TTC549 (cell line): Measurements from ENCODE around the gene DCAKD.

ENCODE experiments used
- FAIRE-seq: peaks from 2 replicates; lab custom pipeline; 2012; peaks lifted over from hg19 to GRCh38; lab: Jason Lieb, UNC

Gene DCAKD

DNA sequence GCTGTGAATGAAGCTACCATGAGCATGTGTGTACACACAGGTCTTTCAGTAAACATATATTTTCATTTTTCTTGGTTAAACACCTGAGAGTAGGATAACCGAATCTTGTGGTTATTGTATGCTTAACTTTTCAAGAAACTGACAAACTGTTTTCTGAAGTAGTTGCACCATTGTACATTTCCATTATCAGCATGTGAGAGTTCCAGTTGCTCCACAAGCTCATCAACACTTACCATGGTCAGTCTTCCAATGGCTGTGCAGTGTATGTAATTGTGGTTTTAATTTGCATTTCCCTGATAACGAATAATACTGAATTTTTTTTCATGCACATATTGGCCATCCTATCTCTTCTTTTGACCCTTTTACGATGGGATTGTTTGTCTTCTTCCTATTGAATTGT is 52.0 kb downstream of the DCAKD start:
- FAIRE-seq, result no peak

DNA sequence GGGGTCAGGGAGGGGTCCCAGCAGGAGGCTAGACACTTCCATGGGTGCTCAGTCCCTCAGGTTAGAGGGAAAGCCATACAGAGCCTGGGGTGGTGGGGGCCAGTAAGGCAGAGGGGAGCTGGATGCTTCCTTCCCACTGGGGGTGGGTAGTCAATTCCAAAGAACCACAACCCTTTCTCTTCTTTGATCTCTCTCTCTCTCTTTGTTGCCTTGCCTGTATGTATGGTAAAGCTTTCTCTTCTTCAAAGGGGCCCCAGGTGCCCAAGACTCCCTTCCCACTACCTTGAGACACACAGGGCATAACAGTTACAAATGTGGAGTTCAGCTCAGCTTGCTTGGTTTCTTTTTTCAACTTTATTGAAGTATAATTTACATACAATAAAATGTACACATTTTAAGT is 52.8 kb downstream of the DCAKD start:
- FAIRE-seq, result no peak

DNA sequence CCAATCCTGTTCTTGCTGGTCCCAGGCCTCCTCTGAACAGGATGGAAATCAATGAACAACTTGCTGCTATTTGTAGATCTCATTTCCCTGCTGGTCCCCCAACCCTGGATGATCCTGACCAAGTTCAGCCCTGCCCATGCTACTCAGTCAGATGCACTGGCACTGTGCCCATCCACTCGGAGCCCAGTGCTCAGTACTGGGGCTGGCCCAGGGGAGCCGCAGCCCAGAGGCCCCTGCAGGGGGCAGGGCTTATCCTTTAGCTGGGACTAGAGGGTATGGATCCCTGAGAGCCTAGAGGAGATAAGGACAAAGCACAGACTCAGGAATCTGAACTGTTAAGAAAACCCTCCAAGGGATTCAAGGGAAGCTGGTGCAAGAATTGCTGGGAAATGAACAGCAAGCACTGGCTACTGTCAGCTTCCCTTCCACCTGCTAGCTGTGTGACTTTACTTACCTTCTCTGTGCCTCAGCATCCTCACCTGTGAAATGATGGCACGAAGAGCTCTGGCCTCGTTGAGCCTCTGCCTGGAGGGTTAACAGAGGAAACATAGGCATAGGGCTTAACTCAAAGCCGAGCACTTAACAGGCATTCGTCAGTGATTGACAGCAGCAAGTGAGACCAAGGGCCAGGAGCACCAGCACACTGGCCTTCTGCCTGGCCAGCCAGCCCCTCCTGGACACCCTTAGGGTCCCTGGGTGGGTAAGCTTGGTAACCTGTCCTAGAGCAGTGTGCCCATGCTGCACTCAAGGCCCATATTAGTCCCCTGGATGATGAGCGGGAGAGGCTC is 53.5 kb downstream of the DCAKD start:
- no peak for FAIRE-seq

DNA sequence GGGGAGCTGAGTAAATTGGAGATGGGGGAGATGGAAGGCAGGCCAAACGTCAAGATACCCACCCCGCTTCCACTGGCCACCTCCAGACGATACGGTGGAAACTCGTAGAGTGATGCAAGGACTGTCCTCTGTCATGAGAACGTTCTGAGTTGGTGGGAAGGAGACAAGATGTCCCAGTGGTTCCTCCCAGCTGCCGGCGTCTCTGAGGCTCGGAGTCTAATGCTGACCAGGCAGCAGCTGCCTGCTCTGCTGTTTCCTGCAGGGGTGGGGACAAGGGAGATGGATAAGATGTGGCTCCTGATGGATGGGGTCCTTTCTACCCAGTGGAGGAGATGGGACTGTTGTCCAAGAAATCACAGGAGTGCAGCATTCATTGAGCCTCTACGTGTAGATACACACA is 55.1 kb downstream of the DCAKD start:
- no peak for FAIRE-seq

DNA sequence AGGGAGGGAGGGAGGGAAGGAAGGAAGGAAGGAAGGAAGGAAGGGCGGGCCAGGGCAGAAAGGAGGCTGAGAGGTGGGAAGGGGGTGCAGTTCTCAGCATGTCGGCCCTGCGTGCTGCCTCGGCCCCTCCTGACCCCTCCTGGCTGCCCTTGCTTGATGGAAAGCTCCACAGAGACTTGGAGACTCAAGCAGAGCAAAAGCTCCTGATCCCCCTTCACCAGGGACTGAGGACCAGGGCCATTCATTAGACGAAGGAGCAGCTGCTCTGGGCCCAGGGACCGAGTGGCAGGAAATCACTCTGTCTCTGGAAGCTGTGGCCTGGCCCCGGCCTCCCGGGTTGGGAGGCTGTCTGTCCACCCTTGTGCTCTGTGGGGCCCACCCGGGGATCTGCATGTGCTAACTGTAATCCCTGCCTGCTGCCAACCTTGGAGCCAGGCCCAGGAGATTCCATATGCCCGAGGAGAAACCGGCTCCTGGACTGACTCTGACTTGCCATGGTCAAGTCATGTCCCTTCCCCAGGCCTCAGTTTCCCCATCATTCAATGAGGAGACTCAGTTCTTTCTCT is 55.9 kb downstream of the DCAKD start:
- no peak for FAIRE-seq

DNA sequence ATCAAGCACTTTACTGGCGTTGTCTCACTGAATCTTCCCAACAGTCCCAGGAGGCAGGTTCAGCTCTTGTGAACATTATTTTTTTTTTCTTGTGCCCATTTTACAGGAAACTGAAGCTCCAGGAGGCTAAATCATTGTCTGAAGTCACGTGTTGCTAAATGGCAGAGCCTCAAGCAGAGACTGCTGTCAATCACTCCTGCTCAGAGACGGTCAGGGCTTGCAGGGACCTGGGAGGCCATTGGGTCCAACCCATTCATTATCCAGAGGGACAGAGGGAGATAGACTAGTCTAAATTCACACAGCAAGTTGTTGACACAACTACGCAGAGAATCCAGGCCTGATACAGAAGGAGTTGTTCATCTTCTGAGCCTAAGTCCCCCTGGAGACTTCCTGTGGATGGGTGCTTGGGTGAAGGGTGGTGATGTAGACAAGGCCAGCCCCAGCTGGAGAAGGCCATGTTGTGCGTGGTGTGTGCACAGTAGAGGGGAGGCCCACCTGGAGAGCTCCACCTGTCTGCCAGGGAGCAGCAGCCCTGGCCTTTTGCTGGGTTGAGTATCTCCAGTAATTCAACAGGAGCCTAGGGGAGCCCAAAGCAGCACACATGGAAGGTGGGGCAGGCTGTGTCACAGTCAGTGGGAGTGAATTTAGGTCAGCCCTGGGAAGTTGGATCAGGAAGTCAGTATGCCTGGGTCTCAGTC is 59.0 kb downstream of the DCAKD start:
- no peak for FAIRE-seq

DNA sequence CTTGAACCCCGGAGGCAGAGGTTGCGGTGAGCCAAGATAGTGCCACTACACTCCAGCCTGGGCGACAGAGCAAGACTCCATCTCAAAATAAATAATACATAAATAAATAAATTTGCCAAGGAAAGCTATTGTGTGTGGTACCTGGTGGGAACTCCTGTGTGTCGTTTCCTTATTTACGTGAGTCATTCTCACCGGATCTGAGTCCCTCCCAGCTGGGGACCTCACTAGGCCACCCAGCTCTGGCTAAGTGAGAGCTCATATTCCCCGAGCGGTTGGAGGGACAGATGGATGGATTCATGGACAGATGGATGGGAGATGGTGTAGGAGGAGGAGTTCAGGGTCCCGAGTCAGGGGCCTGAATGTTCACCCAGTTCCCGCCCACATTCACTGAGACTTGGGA is 60.4 kb downstream of the DCAKD start:
- FAIRE-seq, result no peak

DNA sequence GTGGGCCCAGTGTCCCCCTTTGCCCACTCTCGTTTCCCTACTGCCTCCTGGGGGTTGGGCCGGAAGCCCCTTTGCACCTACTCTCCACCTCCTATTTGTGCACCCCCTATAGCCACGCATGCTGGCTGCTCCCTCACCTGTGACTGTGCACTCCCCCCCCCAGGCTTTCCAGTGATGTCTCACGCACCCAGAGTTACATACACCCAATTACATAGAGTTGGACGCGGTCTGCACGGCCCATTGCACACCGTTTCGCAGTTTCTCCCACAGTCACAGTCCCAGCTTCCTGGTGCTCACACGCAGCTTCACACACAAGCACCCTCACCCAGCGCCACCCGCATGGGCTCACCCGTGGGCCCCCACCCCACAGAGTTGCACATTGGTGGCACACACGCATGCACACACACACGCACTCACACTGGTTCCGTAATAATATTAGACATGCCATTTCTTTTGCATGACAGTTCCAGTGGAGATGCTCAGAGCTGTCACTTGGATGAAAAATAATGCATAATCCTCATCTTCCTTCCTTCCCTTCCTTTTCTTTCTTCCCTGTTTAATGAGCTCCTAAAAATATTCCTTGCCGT is 61.8 kb downstream of the DCAKD start:
- FAIRE-seq, result no peak

DNA sequence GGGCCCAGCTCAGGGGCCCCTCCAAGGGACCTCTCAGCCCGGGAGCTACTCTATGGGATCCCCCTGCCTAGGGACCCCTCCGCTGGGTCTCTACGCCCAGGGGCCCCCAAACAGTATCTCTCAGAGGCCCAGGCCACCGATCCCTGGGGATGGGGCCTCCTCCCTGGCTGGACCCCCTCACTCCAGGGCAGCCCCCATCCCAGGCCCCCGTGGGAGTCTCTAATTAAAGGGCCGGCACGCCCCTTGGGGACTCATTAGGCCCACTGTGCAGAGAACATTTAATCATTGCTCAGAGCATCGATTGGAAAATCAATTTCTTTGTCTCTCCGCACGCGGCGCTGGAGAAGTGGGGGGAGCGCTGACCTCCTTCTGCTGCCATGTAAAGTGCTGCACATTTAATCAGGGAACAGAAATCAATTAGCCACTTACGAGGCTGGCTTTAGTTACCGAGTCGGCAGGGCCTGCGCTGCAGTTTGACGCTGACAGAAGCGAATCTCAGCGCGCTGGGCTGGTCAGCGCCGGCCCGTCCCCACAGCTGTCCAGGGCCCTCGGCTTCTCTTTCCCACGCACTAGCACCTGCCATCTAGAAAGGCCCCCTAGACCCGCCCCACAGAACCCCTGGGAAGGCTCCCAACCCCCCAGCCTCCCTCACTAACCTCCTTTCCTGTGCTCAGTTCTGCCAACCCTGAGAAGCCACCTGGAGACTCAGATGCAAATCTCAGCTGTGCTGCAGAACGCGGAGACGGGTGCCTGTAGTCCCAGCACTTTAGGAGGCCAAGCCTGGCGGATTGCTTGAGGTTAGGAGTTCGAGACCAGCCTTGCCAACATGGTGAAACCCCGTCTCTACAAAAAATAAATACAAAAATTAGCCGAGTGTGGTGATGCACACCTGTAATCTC is 63.1 kb downstream of the DCAKD start:
- FAIRE-seq, result no peak

DNA sequence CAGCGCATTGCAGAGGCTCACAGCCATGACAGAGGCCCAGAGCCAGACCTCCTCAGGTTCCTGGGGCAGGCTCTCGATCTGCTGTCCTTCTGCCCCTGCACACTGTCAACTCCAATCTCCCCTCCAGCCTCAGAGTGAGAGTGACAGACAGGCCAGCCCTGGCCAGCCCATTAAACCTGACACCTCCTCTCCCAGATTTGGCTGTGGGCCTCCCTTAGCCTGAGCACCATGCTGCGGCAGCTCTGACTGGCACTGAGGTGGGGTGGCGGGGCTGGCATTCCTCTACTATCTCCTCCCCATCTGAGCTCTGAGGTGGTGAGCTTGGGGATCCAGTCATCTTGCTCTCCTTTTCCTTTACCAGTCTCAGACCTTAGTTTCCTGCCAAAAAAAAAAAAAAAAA is 67.9 kb downstream of the DCAKD start:
- no peak for FAIRE-seq

DNA sequence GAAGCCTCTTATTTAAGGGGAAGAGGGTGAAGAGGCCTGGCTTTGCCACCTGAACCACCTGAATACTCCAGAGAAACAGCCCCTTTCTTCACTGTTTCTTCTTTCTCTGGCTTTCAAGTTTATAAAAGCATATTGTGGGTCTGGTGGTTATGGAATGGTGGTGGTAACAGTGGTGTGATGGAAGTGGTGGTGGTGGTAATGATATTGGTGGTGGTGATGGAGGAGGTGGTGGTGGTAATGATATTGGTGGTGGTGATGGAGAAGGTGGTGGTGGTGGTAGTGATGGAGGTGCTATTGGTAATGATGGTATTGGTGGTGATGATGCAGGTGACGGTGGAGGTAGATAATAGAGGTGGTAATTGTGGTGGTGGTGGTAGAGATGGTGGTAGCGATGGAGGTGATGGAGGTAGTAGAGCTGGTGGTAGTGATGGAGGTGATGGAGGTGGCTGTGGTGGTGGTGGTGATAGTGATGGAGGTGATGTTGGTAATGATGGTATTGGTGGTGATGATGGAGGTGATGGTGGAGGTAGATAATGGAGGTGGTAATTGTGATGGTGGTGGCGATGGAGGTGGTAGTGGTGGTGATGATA is 69.2 kb downstream of the DCAKD start:
- FAIRE-seq, result no peak

DNA sequence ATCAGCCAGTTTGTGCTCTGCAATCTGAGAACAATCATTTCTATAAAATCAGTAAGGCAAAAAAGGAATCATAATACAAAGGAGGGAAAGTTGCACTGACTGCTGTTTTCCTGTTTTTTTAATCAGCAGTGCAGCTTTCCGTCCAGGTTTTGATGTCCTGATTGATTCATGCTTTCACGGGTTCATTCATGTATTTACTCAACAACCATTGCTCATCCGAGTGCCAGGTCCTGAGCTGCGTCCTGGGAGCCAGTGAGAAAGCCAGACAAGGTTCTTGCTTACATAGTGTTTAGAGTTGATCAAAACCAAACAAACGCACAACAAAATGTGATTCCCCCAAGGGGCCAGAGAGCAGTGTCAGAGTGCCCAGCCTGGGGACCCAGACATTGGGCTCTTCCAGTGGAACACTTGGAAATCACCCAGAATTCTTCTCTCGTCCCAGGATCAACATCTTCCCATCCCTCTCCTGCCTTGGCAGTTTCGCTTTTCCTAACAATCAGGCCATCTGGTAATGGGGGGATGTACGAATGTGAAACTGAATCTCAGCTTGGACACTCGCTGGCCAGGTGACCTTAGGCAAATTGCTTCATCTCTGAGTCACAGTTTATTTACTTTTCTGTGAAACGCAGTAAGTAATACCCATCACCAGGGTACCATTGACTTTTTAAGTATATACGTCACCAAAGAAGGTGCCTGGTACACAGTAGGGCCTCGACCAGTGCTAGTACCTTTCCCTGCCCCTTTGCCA is 70.0 kb downstream of the DCAKD start:
- FAIRE-seq, result no peak

DNA sequence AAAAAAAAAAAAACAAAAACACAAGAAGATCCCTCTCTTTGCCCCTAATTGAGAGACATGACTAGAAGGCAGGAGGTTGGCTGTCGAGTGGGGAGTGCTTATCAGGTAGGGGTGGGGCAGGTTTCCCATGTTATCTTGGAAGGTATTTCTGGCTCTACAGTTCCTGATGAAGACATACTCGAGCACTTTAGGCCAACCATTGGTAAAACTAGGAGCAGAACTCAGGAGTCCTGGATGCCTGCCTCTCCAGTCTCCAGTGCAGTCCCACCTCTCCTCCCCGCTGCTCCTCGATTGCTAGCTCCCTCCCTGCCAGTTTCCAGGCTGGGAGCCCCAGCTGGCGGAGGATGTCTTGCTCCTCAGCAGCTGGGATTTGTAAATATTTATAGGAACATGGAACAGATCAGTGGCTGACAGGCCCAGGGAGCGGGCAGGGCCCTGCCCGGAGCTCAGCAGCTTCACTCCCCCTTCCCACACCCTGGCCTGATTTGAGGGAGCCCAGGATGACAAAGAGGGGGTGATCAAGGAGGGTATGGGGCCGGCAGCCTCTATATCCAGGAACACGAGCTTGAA is 71.9 kb downstream of the DCAKD start:
- no peak for FAIRE-seq

DNA sequence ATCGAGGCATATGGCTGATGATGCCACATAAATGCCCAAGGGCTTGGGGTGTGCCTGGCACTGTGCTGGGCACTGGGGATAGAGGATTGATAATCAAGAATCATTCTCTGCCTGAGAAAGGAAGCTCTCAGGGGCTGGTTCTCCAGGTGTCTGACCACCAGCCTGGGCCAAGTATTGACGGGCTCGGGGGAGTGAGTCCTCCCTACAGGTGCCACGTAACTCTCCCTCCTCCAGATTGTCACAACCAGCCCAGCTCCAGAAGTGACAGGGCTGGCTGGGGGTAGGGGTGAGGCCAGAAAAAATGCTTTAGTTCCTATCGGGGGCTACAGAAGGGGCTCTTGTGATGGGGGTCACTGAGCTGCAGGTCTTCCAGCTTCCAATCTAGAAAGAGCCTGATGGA is 72.6 kb downstream of the DCAKD start:
- FAIRE-seq, result no peak

DNA sequence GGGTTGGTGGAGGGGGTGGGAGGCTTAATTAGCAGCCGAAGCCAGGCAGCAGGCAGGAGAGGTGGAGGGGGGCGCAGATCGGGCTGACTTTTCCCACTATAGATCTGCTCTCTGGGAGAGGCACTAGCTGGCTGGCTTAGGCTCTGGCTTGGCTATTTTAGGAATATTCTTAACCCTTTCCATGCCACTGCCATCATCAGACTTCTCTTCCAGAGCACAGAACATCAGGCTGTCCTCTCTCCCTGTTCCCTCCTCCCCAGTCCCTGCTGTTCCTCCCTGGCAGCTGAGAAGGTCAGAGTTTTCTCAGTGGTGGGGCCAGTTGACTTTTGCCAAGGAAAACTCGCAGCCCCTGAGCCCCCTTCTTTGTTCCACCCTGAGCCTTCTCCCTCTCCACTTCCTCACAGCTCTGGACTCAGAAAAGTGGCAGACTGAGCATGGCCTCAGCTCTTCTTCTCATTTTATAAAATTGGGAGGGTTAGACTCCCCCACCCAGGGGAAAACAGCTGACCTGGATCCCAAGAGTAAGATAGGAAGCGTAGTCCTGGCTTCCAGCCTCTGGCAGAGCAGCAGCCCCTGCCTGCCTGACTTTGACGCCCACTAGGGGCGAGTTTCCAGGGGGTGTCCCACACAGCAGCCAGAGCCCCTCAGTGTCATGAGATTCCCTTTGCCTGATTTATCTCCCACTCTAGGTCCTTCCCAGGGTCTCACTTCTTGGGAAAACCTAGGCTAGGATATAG is 73.5 kb downstream of the DCAKD start:
- no peak for FAIRE-seq

DNA sequence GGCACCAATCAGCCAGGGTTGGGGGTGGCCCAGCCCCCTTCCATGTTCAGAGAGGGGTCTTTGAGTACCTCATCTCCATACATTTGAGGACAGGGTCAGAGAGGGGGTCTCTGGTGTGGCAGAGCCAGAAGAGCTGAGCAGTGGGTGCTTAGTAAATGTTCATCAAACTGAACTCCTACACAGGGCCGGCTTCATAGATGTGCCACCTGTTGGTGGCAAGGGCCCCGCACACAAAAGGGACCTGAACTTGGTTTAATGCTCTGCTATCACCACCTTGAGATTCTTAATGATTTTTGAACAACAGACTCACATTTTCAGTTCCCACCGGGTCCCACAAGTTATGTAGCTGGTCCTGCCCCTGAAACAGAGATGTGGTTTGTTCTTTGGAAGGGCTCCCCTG is 74.4 kb downstream of the DCAKD start:
- FAIRE-seq, result no peak

DNA sequence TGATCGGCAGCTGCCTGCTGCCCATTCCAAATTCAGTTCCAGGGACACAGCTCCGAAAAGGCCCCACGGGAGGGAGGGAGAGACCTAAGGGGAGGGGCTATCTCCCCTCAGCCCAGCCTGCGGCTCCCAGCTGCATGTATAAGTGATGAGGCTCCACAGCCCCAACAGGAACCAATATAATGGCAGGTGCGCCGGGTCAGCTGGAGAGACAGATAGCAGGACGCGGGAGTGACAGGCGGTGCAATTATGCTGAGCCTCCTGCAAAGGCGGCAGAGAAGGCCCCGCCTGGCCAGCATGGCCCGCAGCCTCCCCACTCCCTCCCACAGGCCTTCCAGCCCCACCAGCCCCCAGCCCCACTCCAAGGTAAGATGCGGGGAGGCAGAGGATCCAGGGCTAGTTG is 75.2 kb downstream of the DCAKD start:
- FAIRE-seq, result no peak
